HepG2 (cell line): ENCODE measurements around the gene RTBDN. TPM values are rescaled to one million over a fixed set of nuclear protein-coding genes. Genes with fewer than 3 reads are reported as not detected.

Source experiments
- AKAP8 ChIP-seq: sonication (generic); formaldehyde crosslinking; IDR thresholded peaks from 2 replicates; pipeline ENCODE4 v1.5.1; 2020; ENCODE audit warnings: mild to moderate bottlenecking, missing genetic modification reagents
- ELF1 ChIP-seq: sonication (generic); formaldehyde crosslinking; IDR thresholded peaks from 2 replicates; pipeline ENCODE4 v1.4.0; 2020; ENCODE audit warnings: missing genetic modification reagents
- FOXA3 ChIP-seq: IDR thresholded peaks from 2 replicates; pipeline ENCODE4 v1.6.1; 2016; ENCODE audit warnings: missing genetic modification reagents, missing compliant biosample characterization
- GABPA ChIP-seq, 2 experiments: IDR thresholded peaks; 2 replicates each; pipeline ENCODE4 v1.6.1; 2011 to 2016; ENCODE audit warnings: low read depth in 2 of 2, low read length in 1 of 2, missing biosample characterization in 1 of 2, missing genetic modification characterization in 1 of 2
- GATAD2A ChIP-seq: IDR thresholded peaks from 2 replicates; pipeline ENCODE4 v1.6.1; 2016
- HHEX ChIP-seq: IDR thresholded peaks from 2 replicates; pipeline ENCODE4 v1.6.1; 2016; ENCODE audit warnings: control low read depth
- KDM3A ChIP-seq: IDR thresholded peaks from 2 replicates; pipeline ENCODE4 v1.6.1; 2018; ENCODE audit warnings: low read depth, missing compliant biosample characterization
- LCORL ChIP-seq, 2 experiments: fragments of 450-650 bp in 1 of 2; sonication (generic) in 1 of 2; formaldehyde crosslinking in 1 of 2; IDR thresholded peaks; 2 replicates each; pipeline versions ENCODE4 v1.5.0 to v1.6.1; 2017 to 2020; ENCODE audit warnings: antibody characterized with exemption in 1 of 2, missing genetic modification reagents in 1 of 2
- MED8 ChIP-seq: sonication (generic); formaldehyde crosslinking; IDR thresholded peaks from 2 replicates; pipeline ENCODE4 v1.8.1; 2023; ENCODE audit warnings: mild to moderate bottlenecking, missing genetic modification reagents; ENCODE audit not compliant: insufficient replicate concordance
- MEIS2 ChIP-seq: sonication (generic); formaldehyde crosslinking; IDR thresholded peaks from 2 replicates; pipeline ENCODE4 v1.9.0; 2021; ENCODE audit warnings: mild to moderate bottlenecking, missing genetic modification reagents
- MYC ChIP-seq: sonication (generic); formaldehyde crosslinking; IDR thresholded peaks from 2 replicates; pipeline ENCODE4 v1.9.0; 2021; ENCODE audit warnings: missing genetic modification reagents, borderline replicate concordance
- NKX3-1 ChIP-seq: sonication (generic); formaldehyde crosslinking; IDR thresholded peaks from 2 replicates; pipeline ENCODE4 v1.5.0; 2020; ENCODE audit warnings: missing genetic modification reagents
- PPARG ChIP-seq: conservative IDR thresholded peaks from 2 replicates; pipeline ENCODE4 v1.6.1; 2016; ENCODE audit warnings: missing biosample characterization, missing genetic modification reagents
- SIN3A ChIP-seq: IDR thresholded peaks from 2 replicates; pipeline ENCODE4 v1.6.1; 2011; ENCODE audit warnings: low read depth, mild to moderate bottlenecking, control low read depth, low read length, borderline replicate concordance
- ZBTB7A ChIP-seq: sonication (generic); formaldehyde crosslinking; IDR thresholded peaks from 2 replicates; pipeline ENCODE4 v1.8.0; 2022; ENCODE audit warnings: mild to moderate bottlenecking, missing genetic modification reagents
- ZC3H4 ChIP-seq: sonication (generic); formaldehyde crosslinking; IDR thresholded peaks from 2 replicates; pipeline ENCODE4 v1.4.0; 2020; ENCODE audit warnings: missing genetic modification reagents, borderline replicate concordance
- ZFP37 ChIP-seq: sonication (generic); formaldehyde crosslinking; IDR thresholded peaks from 2 replicates; pipeline ENCODE4 v1.4.0; 2020; ENCODE audit warnings: missing genetic modification reagents, borderline replicate concordance
- ZNF432 ChIP-seq: sonication (generic); formaldehyde crosslinking; IDR thresholded peaks from 2 replicates; pipeline ENCODE4 v1.5.0; 2020; ENCODE audit warnings: missing genetic modification reagents, mild to moderate bottlenecking, borderline replicate concordance
- ZNF589 ChIP-seq: sonication (generic); formaldehyde crosslinking; conservative IDR thresholded peaks from 2 replicates; pipeline ENCODE4 v1.8.0; 2022; ENCODE audit warnings: mild to moderate bottlenecking, moderate library complexity, missing genetic modification reagents
- polyA plus RNA-seq, 8 experiments: library from polyadenylated mRNA; depleted of rRNA in 3 of 8; stranded (reverse) in 7 of 8; unstranded in 1 of 8; fragments of >200 nt; fragmentation: Illumina TruSeq in 4 of 8; extraction: Trizol in 4 of 8; gene quantifications; 2 replicates each; pipeline versions ENCODE4 v1.2.1 to v1.2.3, GENCODE V29; 2011 to 2016; ENCODE audit warnings: low read depth in 4 of 8, missing spikeins in 1 of 8, mixed read lengths in 1 of 8; ENCODE audit not compliant: insufficient read depth in 1 of 8
- total RNA-seq, 5 experiments: library from RNA; depleted of rRNA; stranded (reverse); fragments of >200 nt; fragmentation: Illumina TruSeq; extraction: Trizol; gene quantifications; 2 replicates each; pipeline ENCODE4 v1.2.3, GENCODE V29; 2016; ENCODE audit warnings: low read depth in 1 of 5
- TF ChIP-seq, protein P1 (sequence below): IDR thresholded peaks from 2 replicates; pipeline ENCODE4 v1.6.1; 2016; ENCODE audit warnings: missing genetic modification reagents, missing compliant biosample characterization
- TF ChIP-seq, protein P2 (sequence below): sonication (generic); formaldehyde crosslinking; IDR thresholded peaks from 2 replicates; pipeline ENCODE4 v1.8.1; 2023; ENCODE audit warnings: mild to moderate bottlenecking, missing genetic modification reagents
- TF ChIP-seq, protein P3 (sequence below): sonication (generic); formaldehyde crosslinking; IDR thresholded peaks from 2 replicates; pipeline ENCODE4 v1.5.0; 2020; ENCODE audit warnings: mild to moderate bottlenecking, missing genetic modification reagents, borderline replicate concordance

Gene RTBDN
- total and polyA plus RNA-seq, 2 of the 13 experiments (the other 11 are each of a cell fraction or from before 2014, with no cell fraction given): 0.27 to 0.48 TPM

DNA sequence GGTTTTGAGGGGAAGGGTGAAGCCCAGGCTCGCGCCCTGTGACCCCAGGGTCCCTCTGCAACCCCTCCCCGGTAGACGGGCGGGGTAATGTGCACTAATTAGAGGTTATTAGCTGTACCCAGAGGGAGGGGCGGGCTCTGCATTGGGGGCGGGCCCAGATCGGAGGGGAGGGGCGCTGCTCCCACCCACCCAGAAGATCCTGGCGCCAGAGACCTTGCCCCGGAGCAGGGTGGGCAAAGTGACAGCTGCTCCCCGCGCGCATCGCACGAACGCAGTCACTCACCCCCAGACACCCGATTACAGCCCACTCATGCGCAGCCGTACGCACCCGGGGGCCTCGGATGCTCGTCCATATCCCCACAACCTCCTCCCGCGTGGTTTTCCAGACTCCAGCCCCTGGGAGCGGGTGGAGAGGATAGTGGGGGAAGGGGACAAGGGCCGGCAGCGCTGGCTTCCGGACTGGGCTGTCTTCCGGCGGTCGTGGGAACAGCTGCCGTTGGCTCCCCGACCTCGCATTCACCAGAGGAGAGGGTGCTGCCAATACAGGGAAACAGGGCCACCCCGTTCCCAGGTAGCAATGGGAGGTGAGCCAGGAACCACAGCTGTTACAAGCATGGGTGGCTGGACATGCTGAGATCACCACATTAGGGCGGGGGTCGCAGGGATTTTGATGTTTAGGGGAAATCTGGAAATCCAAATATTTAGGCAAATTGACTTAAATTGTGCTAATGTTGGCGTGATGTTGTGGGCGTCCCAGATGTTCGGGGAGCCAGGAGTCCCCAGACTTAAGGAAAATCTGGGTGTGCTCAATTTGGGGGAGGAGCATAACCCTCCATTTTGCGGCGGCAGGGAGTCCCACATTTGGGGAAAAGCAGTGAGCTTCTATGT lies 56.1 kb downstream of the RTBDN start (continued):
- TF ChIP-seq PPARG (no peak), MEIS2 (peak; percentile 47; the same call in 1 of the 2 replicates), HHEX (no peak), AKAP8 (CRISPR knock-in tag) (no peak), ZNF432 (CRISPR knock-in tag) (no peak), NKX3-1 (CRISPR knock-in tag) (no peak), ZC3H4 (CRISPR knock-in tag) (0 out of 2 replicates have a peak, but pooled peaks have one; percentile 26), ZFP37 (CRISPR knock-in tag) (peak; percentile 35; the same call in 1 of the 2 replicates), SIN3A (peak; percentile 52; the same call in 1 of the 2 replicates), ZBTB7A (CRISPR knock-in tag) (0 out of 2 replicates have a peak, but pooled peaks have one; percentile 42), MED8 (CRISPR knock-in tag) (no peak), GATAD2A (CRISPR knock-in tag) (peak; percentile 48), FOXA3 (no peak), GABPA (IDR thresholded peaks at IDR 0.05; ENCODE audit: low read depth, low read length) (peak; percentile 60), GABPA (CRISPR knock-in tag; IDR thresholded peaks at IDR 0.05; ENCODE audit: low read depth) (peak; percentile 80), MYC (CRISPR knock-in tag) (peak; percentile 47), KDM3A (CRISPR knock-in tag) (peak; percentile 48; the same call in 1 of the 2 replicates), LCORL (IDR thresholded peaks at IDR 0.05) (no peak), LCORL (CRISPR knock-in tag; IDR thresholded peaks at IDR 0.05) (peak; percentile 66; the same call in 1 of the 2 replicates), ZNF589 (CRISPR knock-in tag) (peak; percentile 43; the same call in 1 of the 2 replicates), ELF1 (CRISPR knock-in tag) (peak; percentile 67)
- TF ChIP-seq, protein P1, sequence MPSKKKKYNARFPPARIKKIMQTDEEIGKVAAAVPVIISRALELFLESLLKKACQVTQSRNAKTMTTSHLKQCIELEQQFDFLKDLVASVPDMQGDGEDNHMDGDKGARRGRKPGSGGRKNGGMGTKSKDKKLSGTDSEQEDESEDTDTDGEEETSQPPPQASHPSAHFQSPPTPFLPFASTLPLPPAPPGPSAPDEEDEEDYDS (CRISPR knock-in tag): no peak
- TF ChIP-seq, protein P2, sequence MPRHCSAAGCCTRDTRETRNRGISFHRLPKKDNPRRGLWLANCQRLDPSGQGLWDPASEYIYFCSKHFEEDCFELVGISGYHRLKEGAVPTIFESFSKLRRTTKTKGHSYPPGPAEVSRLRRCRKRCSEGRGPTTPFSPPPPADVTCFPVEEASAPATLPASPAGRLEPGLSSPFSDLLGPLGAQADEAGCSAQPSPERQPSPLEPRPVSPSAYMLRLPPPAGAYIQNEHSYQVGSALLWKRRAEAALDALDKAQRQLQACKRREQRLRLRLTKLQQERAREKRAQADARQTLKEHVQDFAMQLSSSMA: peak; percentile 78
- TF ChIP-seq, protein P3, sequence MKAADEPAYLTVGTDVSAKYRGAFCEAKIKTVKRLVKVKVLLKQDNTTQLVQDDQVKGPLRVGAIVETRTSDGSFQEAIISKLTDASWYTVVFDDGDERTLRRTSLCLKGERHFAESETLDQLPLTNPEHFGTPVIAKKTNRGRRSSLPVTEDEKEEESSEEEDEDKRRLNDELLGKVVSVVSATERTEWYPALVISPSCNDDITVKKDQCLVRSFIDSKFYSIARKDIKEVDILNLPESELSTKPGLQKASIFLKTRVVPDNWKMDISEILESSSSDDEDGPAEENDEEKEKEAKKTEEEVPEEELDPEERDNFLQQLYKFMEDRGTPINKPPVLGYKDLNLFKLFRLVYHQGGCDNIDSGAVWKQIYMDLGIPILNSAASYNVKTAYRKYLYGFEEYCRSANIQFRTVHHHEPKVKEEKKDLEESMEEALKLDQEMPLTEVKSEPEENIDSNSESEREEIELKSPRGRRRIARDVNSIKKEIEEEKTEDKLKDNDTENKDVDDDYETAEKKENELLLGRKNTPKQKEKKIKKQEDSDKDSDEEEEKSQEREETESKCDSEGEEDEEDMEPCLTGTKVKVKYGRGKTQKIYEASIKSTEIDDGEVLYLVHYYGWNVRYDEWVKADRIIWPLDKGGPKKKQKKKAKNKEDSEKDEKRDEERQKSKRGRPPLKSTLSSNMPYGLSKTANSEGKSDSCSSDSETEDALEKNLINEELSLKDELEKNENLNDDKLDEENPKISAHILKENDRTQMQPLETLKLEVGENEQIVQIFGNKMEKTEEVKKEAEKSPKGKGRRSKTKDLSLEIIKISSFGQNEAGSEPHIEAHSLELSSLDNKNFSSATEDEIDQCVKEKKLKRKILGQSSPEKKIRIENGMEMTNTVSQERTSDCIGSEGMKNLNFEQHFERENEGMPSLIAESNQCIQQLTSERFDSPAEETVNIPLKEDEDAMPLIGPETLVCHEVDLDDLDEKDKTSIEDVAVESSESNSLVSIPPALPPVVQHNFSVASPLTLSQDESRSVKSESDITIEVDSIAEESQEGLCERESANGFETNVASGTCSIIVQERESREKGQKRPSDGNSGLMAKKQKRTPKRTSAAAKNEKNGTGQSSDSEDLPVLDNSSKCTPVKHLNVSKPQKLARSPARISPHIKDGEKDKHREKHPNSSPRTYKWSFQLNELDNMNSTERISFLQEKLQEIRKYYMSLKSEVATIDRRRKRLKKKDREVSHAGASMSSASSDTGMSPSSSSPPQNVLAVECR (CRISPR knock-in tag): peak; percentile 46
